Right ventricle myocardium inferior (tissue), 1 donor: ENCODE data around the gene PFKL. TPM values are rescaled to one million over a fixed set of nuclear protein-coding genes. Genes with fewer than 3 reads are reported as not detected.

Experiments used
- ATAC-seq: fragments of 200-7000 bp; cut with Tn5 transposase; one replicate; pipeline ENCODE4 v1.9.1; 2020; ENCODE audit warnings: mild to moderate bottlenecking, moderate library complexity
- DNase-seq: peaks from one replicate; pipeline ENCODE4 v3.0.0; 2021; ENCODE audit errors: missing footprints
- intact Hi-C: fragments of 100-400 bp; cut with DNase I; formaldehyde crosslinking; loops from one replicate; pipeline ENCODE4 v1.11.0; 2022
- total RNA-seq: library from RNA; stranded (reverse); fragmentation: NEBNext Ultra II Directional; extraction: Animal tissue kit (Norgen Biotek cat#: 25700); gene quantifications from one replicate; pipeline ENCODE4 v1.2.1, GENCODE V29; 2021
- donor health status: DM: no; HTN: yes; CAD: no; lungs with severe emphysema.

PFKL gene
- total RNA-seq, 1 donor from 2014 or later: 52.5 TPM

DNA sequence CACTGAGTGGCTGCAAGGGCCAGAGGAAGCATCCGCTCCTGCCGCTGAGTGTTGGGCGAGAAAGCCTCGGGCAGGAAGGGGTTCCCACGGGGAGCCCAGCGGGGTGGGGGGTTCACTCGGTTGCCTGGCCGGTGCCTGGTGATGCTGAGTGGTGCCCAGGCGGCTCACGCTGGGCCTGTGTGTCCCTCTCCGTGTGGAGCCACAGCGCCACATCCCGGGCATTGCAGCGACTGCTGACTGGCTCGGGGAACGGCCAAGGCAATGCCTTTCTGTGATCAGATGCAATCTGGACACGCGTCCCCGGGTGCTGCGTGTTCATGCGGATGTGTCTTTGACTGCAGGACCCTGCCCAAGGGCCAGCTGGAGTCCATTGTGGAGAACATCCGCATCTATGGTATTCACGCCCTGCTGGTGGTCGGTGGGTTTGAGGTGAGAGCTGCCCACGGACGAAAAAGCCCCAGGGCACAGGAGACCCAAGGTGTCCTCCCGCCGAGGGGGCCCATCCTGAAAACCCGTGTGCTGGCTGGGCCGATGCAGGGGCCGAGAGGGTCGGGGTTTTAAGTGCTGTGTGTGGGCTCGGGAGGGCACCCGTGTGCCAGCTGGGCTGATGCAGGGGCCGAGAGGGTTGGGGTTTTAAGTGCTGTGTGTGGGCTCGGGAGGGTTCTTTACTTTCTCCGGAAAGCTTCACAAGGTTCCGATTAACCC, 22.9 kb downstream of the PFKL start:
- DNase-seq (peak; percentile 54), ATAC-seq (no peak)
- intact Hi-C loops: no loop called here

DNA sequence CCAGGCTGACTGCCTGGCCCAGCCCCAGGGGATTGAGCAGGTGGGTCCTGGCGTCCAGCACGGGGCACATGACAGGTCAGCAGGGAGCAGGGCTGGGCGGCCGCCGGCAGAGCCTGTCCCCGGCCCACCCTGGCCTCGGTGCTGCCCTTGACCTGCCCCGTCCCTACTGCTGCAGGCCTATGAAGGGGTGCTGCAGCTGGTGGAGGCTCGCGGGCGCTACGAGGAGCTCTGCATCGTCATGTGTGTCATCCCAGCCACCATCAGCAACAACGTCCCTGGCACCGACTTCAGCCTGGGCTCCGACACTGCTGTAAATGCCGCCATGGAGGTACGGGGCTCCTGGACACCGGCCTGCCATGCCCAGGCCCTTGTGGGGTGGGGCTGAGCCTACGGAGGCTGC, 23.7 kb downstream of the PFKL start:
- ATAC-seq (no peak), DNase-seq (peak; percentile 64)
- intact Hi-C loops: no loop called here

DNA sequence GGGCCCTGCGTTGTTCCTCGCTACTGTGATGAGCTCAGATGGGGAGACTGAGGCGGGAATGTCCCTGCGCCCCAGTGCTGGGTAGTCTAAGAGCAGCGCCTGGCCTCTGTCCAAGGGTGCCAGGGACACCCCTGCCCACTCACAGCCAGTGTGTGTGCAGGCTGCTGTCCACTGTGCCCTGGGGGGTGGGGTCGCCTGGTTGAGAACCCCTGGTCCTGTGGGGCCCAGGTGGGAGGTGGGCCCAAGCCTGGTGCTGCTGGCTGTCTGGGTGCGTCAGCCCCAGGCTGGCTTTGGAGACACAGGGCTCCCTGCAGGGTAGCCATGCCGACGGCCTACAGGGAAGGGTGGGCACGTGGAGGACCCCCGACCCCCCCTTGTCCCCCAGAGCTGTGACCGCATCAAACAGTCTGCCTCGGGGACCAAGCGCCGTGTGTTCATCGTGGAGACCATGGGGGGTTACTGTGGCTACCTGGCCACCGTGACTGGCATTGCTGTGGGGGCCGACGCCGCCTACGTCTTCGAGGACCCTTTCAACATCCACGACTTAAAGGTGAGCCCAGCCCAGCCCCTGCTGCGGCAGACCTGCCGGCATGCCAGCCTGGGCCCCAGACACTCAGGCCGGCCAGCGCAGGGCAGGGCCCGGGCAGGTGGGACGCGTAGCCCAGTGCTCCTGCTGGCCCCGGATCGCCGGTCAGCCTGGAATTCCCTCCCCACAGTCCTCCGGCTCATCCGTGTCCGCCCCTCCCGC, 24.4 kb downstream of the PFKL start:
- intact Hi-C loops: no loop called here
- no peak for ATAC-seq

DNA sequence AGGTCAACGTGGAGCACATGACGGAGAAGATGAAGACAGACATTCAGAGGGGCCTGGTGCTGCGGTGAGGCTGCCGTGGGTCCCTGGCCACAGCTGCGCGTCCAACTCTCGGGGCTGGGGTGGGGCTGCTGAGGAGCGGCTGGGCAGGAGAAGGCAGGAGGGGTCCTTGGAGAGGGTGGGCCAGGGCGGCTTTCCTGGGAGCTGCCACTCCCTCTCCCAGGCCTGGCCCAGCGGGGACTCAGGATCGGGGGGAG, 24.9 kb downstream of the PFKL start:
- intact Hi-C loops: no loop called here
- DNase-seq (no peak), ATAC-seq (no peak)

More for the DNA sequence above, 24.4 kb downstream of the PFKL start:
- DNase-seq: no peak

DNA sequence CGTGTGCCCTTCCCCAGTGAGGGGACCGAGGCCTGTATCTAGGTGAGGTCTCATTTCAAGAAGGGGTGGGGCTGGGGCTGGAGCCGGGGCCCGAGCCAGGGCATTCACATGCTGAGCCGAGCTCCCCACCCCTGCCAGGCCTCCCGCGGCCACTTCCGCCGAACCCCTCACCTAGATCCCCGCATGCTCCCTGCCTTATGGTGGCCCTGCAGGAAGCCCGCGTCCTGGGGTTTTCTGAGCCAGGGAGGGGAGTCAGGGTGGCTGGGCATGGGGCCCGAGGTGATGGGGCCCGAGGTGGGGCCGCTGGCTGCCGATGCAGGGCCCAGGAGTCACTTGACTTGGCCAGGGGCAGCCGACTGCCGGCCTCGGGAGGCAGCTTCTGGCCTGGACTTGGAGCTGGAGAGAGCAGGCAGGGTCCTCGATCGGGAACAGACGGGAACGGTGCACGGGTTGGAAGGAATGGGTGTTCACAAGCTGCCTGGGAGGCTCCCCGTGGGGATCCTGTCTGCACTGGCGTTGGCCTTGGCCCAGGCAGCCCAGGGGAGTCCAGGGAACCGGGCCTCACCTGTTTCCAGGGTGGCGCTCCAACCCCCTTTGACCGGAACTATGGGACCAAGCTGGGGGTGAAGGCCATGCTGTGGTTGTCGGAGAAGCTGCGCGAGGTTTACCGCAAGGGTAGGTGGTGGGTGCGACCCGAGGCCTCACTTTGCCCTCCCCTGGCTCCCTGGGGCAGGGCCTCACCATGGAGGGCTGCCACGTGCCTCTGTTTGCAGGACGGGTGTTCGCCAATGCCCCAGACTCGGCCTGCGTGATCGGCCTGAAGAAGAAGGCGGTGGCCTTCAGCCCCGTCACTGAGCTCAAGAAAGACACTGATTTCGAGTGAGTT, 25.8 kb downstream of the PFKL start:
- intact Hi-C loops: no loop called here
- no peak for DNase-seq
- ATAC-seq: no peak

DNA sequence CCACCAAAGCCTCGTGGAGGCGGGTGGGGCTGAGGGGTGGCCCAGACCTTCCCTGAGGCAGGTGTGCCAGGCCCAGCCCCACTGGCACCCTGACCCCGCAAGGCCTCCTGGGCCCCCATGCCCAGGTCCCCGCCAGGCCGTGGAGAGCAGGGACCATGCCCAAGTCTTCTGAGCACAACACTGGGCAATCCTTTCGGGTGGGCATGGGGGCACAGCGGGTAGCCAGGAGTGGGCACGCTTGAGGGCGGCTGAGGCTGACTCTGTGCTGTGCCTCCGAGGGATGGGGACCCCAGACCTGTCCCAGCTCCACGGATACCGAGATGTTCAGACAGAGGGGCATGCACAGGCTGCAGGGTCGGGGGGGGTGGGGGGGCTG, 26.4 kb downstream of the PFKL start:
- intact Hi-C loops: no loop called here

DNA sequence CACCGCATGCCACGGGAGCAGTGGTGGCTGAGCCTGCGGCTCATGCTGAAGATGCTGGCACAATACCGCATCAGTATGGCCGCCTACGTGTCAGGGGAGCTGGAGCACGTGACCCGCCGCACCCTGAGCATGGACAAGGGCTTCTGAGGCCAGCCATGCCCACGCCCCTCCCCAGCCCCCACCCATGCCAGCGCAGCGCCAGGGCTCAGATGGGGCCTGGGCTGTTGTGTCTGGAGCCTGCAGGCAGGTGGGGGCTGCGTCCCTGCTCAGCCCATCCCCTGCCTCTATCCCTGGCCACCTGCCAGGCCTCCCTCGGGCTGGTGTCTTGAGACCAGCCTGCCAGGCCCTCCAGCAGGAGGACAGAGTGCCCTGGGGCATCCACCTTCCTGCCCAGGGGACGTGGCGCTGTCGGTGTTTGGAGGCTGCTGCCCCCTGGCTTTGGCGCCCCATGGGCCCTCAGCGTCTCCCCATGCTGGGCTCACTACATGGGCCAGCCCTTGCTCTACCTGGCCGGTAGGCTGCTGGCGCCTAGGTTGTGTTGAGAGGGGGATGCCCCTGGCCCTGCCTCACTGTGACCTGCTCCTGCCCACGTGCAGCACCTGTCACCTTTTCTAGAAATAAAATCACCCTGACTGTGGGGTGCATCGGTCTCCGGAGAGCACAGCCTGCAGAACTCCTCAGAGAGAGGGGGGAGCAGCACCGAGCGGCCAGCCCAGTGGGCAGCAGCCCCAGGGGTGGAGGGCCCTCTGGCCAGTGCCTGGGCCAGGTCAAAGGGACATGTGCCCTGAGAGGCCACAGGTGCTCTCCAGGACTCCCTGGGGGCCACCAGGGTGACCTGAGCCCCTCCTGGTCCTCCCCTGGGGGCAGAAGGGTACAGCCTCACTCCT, 27.1 kb downstream of the PFKL start:
- ATAC-seq (no peak), DNase-seq (no peak)
- intact Hi-C loops: no loop called here

More for the DNA sequence above, 26.4 kb downstream of the PFKL start:
- DNase-seq (no peak), ATAC-seq (no peak)

DNA sequence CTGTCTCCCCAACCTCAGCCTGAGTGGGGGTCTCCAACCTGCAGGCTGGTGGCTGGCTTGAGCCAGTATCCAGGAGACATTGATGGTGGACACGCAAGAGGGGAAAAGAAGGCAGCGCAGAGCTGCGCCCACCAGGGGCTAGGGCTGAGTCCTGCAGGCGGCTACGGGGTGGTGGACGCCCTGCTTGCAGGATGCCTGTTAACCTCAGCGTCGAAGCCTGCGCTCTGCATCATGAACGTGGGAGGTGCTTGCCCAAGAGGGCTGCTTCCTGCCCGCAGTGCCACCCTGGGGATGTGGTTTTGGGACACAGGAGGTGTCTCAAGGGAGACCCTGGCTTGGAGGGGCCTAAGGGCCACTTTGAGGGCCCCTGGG, 27.7 kb downstream of the PFKL start:
- ATAC-seq (no peak), DNase-seq (peak; percentile 61)
- intact Hi-C loops: no loop called here

DNA sequence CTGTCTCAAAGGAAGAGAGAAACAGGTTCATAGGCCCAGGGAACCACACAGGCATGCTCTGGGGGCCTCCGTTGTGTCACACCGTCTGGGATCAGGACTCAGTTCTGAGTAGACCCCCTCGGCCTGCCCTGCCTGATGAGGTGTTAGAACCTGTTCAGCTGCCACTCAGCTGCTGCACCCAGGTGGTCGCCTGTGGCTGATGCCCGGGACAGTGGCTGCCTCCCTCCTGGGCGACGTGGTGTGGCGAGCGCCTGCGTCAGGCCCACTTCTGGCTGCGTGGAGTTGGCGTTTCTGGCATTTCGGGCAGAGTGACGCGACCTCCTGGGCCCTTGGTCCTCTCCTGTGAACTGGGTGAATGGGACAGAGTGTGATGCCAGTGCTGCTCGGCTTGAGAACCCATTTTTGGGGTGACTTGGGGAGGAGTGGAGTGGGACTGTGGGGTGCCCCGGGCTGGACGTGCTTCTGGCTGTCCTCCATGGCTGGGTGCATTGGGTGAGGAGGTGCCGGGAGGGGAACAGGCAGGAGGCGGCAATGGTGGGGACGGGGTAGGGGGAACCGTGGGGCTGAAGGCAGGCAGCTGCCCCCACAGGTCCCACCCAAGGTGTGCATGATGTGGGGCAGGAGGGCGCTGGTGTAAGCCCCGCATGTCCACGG, 28.5 kb downstream of the PFKL start:
- peak; percentile 68 for DNase-seq
- intact Hi-C loops: no loop called here
- ATAC-seq: no peak

DNA sequence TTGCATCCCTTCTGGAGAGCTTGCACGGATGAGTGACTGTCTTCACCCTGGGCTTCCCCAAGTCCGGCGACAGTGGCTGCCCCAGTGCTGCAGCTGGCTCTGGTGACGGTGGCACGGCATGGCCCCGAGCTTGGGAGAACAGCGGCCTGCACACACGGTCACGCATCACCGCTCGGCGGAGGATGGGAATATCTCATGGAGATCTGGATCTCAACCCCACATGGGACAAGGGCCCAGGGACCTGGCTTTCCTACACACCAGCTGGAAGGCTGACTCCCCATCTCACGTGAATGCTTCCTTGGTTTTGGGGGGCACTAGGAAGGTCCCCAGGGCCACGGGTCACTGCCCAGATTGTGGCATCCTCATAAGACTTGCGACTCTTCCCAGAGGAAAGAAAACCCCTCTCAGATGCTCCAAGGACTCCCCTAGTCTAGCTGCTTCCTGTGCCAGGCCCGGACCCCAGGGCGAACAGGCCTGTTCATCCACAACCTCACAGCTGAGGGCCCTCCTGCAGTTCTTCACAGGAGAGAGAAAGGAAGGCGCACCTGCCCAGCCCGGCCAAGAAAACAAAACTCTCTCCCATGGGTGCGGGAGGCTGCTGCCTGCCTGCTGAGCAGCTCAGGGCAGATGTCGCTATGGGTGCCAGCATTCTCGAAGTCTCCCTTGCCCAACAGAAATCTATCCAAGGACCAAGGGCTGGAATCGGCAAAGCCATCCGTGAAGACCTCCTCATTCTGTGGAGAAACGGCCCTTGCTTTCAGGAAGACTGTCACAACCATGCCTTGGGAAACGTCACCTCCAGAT, 29.4 kb downstream of the PFKL start:
- intact Hi-C loops: no loop called here
- peak; percentile 63 for DNase-seq
- ATAC-seq: no peak

DNA sequence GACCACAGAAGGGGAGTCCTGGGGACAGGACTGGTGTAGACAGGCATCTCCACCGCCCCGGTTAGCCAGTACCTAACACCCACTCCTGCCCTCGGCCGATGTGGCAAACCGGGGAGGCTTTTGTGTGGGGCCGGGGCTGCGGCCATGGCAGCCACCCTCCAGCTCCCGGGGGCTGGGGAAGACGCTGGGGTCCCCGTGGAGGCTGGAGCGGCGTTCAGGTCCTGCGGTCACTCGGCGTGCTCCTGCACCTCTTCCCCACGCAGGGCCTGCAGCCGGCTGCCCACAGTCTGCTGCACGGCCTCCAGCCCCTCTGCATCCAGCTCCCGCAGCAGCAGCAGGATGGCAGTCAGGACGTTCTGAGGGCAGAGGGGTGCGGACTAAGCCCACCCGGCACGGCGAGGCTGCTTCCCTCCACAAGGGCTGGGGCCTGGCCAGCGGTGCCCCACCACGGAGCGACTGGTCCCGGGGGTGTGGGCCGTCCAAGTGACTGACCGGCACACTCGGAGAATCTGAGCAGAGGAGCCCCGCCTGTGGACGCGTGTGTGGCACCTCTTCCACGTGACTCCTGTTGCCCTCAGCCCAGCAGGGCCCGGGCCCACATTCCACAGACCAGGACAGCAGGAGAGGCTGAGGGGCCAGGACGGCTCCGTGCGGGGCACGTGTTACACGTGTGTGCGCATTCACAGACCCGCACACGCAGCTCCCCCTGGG, 30.3 kb downstream of the PFKL start:
- intact Hi-C loops: no loop called here
- DNase-seq (no peak), ATAC-seq (no peak)

DNA sequence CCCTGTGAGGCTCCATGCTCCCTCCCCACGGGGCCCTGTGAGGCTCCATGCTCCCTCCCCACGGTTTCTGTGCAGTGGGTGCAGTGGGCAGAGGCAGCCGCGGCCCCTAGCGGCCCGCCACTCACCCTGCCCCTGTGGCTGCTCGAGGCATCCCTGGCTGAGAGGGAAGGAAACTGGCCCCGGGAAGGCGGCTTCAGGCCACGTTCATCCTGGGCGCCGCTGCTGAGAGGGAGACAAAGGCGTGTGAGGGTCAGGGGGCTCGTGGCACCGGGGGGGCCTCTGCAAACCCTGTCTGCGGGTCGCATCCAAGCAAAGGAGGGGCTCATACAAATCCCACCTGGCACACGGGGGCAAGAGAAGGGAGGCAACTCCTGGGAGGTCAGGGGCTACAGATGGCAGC, 30.8 kb downstream of the PFKL start:
- DNase-seq (no peak), ATAC-seq (no peak)
- intact Hi-C loops: no loop called here

DNA sequence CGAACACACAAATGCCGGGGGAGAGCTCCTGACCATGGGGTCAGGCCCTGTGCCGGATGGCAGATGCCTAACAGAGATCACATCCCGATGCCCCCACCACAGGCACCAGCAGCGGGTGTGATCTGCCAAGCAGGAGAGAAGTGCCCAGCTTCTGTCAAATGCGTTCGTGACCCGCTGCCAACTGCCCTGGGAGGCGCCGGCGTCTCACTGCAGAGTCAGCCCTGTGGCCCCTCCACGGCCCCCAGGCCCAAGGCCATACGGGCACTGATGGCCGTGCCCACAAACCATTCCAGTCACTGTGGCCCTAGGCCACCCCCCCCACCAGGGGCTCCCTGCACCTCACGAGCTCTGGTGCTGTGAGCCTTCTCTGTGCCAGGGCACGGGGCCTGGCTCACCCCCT, 31.4 kb downstream of the PFKL start:
- intact Hi-C loops: no loop called here
- ATAC-seq: no peak
- no peak for DNase-seq

DNA sequence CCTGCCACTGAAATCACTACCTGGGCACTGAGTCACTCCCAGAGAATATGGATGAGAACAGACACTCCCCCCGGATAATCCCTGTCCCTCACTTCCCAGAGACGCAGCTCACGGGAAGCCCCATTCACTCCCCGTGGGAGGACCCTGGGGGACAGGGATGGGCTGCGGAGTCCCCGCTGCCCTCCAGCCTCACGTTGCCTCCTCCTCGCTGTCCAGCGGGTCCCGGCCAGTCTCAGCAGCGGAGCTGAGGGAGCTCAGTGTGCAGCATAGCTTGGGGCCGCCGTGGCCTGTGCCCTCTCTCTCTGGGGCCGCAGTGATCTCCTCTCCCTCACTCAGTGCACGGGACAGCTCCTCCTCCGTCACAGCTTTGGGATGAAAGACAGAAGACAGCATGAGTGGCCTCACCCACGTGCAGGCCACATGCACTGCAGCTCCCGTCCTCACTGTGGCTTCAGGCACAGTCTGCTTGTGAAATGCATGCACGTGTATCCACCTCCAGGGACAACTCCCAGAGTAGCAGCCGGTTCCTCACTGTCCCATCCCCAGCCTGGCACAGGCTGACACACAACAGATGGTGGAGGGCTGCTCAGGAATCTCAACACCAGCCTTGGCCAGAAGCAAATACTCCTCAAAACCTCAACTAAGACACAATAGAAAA, 31.9 kb downstream of the PFKL start:
- ATAC-seq: no peak
- intact Hi-C loops: no loop called here

DNA sequence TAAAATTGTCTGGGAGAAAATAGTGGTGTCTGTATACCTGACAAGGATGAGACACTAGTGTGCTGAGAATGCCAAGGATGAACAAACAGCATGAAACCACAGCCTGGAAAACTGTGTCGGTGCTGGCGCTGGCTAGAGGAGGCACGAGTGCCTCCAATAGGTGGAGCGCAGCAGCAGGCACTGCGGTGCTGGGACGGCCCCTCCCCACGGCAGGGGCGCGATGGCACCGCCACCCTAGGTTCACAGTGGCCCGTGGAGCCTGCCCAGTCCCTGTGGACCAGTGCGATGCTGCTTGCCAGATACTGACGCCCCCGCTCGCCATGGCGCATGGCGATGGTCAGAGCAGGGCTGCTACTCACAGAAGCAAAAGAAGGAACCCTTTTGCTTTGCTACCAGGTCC, 32.5 kb downstream of the PFKL start:
- no peak for ATAC-seq
- intact Hi-C loops: no loop called here
- no peak for DNase-seq

More for the DNA sequence above, 31.9 kb downstream of the PFKL start:
- no peak for DNase-seq

DNA sequence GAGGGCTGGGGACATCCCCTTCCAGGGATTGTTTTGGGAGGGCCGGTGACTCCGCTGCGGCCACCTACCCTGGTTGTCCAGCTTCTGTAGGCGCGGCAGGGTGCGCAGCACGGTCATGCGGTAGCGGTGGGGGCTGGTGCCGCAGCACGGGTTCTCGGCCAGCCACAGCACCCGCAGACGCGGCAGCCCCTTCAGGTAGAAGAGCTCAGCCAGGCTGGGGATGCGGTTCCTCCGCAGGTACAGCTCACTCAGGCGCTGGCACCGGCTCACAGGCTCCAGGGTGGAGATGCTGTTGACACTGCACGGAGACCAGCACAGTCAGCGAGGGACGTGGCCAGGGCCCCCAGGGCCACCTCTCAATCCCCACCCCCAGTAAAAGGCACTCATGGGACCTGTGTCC, 33.1 kb downstream of the PFKL start:
- ATAC-seq: no peak
- DNase-seq: no peak
- intact Hi-C loops: no loop called here
